ENCODE results near the gene LTBR. TPM values are rescaled to one million over a fixed set of nuclear protein-coding genes. Genes with fewer than 3 reads are reported as not detected.
A peak's percentile ranks its signal among the peaks of the same experiment; 100 is the strongest.

Gene LTBR
- total RNA-seq, 1 experiment from 2014 or later, result 4.8 TPM

GRCh38 chr12:6434205-6435140, 50.5 kb downstream of the LTBR start:
- WGBS (ENCODE audit: extremely low coverage, insufficient read length, low lambda C conversion rate), result no CpG with 5 or more reads among the region's 17 CpGs
- H2AK5ac ChIP-seq (ENCODE audit: insufficient read length, low read length), result no peak overlapping the region
- H3K36me3 Mint-ChIP-seq (ENCODE audit: insufficient read depth in 1 of 3, low read depth in 3 of 3), result no peaks in the 10 kb centered on the region; a peak in 1 of 7 replicates
- no peak for DNase-seq
- no peaks in the 10 kb centered on the region for H3K23me2 ChIP-seq (ENCODE audit: insufficient read length, low read depth, low read length, poor library complexity, severe bottlenecking)
- no peak for TF ChIP-seq CTCF (conservative IDR thresholded peaks at IDR 0.05)
- H3K27ac Mint-ChIP-seq, result peak overlapping the region in 2 of 3 experiments; percentile 34 to 55; a peak in 2 of 7 replicates
- no peak overlapping the region for H4K5ac ChIP-seq (ENCODE audit: insufficient read length, low read depth, low read length)
- H2BK5ac ChIP-seq (ENCODE audit: insufficient read length, low read length), result no peak overlapping the region
- H3K4me3 Mint-ChIP-seq, result peak overlapping the region in 1 of 2 experiments; percentile 47; a peak in 3 of 5 replicates
- H3K9me3 ChIP-seq (ENCODE audit: control insufficient read depth, low read depth, low read length), result no peaks in the 10 kb centered on the region
- no peak overlapping the region for H3K9ac ChIP-seq (ENCODE audit: extremely low read depth, insufficient read length, low read length)
- H3K56ac ChIP-seq (ENCODE audit: insufficient read length, low read depth, low read length), result no peak overlapping the region
- H3K79me2 ChIP-seq (ENCODE audit: insufficient read depth, low read length), result no peaks in the 10 kb centered on the region
- H4K8ac ChIP-seq (replicated peaks; ENCODE audit: insufficient read length, low read depth, low read length), result no peak overlapping the region
- H3K14ac ChIP-seq (ENCODE audit: insufficient read depth, low read length), result no peak overlapping the region
- no peak overlapping the region for H4K91ac ChIP-seq (ENCODE audit: insufficient read length, low read depth, low read length)
- H3K4ac ChIP-seq (ENCODE audit: low read depth, low read length), result no peak overlapping the region
- H3K9me3 Mint-ChIP-seq, result 0 out of 5 replicates have a peak, but pooled peaks cover 0 to 2% of the 10 kb centered on the region in 2 experiments
- no peaks in the 10 kb centered on the region; the same call in 1 of the 2 replicates for H3K4me1 ChIP-seq (ENCODE audit: insufficient read depth, low read length)
- H3K27me3 ChIP-seq (ENCODE audit: insufficient read depth, low read length), result no peaks in the 10 kb centered on the region
- no peaks in the 10 kb centered on the region for H4K20me1 ChIP-seq (ENCODE audit: control insufficient read depth, insufficient read depth, insufficient read length)
- H3K79me1 ChIP-seq (ENCODE audit: insufficient read depth, low read depth, low read length, poor library complexity, severe bottlenecking), result no peaks in the 10 kb centered on the region
- H3K4me2 ChIP-seq (ENCODE audit: insufficient read depth, insufficient read length, low read length), result no peak overlapping the region
- H2BK20ac ChIP-seq (ENCODE audit: low read depth, low read length, poor library complexity, severe bottlenecking), result no peak overlapping the region
- no peak overlapping the region for H2BK120ac ChIP-seq (ENCODE audit: low read depth, low read length, poor library complexity, severe bottlenecking)
- no peak overlapping the region for H2AFZ ChIP-seq (ENCODE audit: low read length)
- no peak overlapping the region for H2BK12ac ChIP-seq (ENCODE audit: insufficient read length, low read depth, low read length)
- H2BK15ac ChIP-seq (ENCODE audit: low read depth, low read length), result no peak overlapping the region
- H3K4me1 Mint-ChIP-seq, result peaks cover 13 to 23% of the 10 kb centered on the region in 2 experiments
- H3K27me3 Mint-ChIP-seq (ENCODE audit: low read depth), result no peaks in the 10 kb centered on the region; the same call in 1 of the 2 replicates
- no peak overlapping the region for H3K23ac ChIP-seq (ENCODE audit: insufficient read length, low read depth, low read length)
- H3K27ac ChIP-seq (ENCODE audit: insufficient read length, low read depth, low read length), result no peak overlapping the region
- no peak overlapping the region for H3K18ac ChIP-seq (ENCODE audit: insufficient read length, low read depth, low read length)
- no peak overlapping the region for H3T11ph ChIP-seq (ENCODE audit: low read length)

Measured in H9 (cell line).